Breast epithelium (tissue), 4 donors: ENCODE results near the gene GALNT5. TPM values are rescaled to one million over a fixed set of nuclear protein-coding genes. Genes with fewer than 3 reads are reported as not detected.

Experiments
- DNase-seq, 2 donors: peaks; one replicate each; pipeline ENCODE4 v3.0.0-alpha.2; 2019; ENCODE audit warnings: low spot score in 2 of 2
- H3K27ac ChIP-seq, 2 donors: fragments of 200-600 bp; sonication (generic) in 1 of 2; one replicate each; pipeline ENCODE4 v1.5.1; 2016 to 2019; ENCODE audit warnings: mild to moderate bottlenecking in 1 of 2
- H3K27me3 ChIP-seq, 2 donors: fragments of 200-600 bp; sonication (generic) in 1 of 2; one replicate each; pipeline versions ENCODE4 v1.5.1 to v1.6.0; 2017 to 2019; ENCODE audit warnings: control low read depth in 1 of 2, mild to moderate bottlenecking in 1 of 2
- H3K36me3 ChIP-seq: fragments of 200-600 bp; one replicate; pipeline ENCODE4 v1.5.1; 2019
- H3K4me1 ChIP-seq, 2 donors: fragments of 200-600 bp; sonication (generic); one replicate each; pipeline ENCODE4 v1.5.1; 2016 to 2019; ENCODE audit warnings: control low read depth in 1 of 2
- H3K4me3 ChIP-seq, 3 donors: fragments of 200-600 bp; sonication (generic); 1 replicate in 2 of 3; 2 replicates in 1 of 3; pipeline ENCODE4 v1.5.1; 2016 to 2019; ENCODE audit warnings: mild to moderate bottlenecking in 3 of 3, moderate library complexity in 2 of 3
- H3K9me3 ChIP-seq, 2 donors: fragments of 200-600 bp; sonication (generic) in 1 of 2; one replicate each; pipeline ENCODE4 v1.5.1; 2016 to 2019; ENCODE audit warnings: control low read depth in 1 of 2
- POLR2A ChIP-seq: fragments of 450-650 bp; IDR thresholded peaks from one replicate; pipeline ENCODE4 v1.6.1; 2016; ENCODE audit warnings: antibody characterized with exemption, mild to moderate bottlenecking, moderate library complexity
- POLR2AphosphoS5 ChIP-seq, 3 donors: sonication (generic); formaldehyde crosslinking; IDR thresholded peaks; one replicate each; pipeline ENCODE4 v1.6.1; 2017; ENCODE audit warnings: antibody characterized with exemption in 3 of 3
- intact Hi-C: fragments of 100-400 bp; cut with DNase I; formaldehyde crosslinking; loops from one replicate; pipeline ENCODE4 v1.15.1; 2023; ENCODE audit warnings: low total_unique reads
- total RNA-seq, 3 donors: library from RNA; depleted of rRNA; stranded (reverse); fragments of >200 nt; gene quantifications; one replicate each; pipeline ENCODE4 v1.1.0, GENCODE V29; 2016
- TF ChIP-seq, protein P1 (sequence below), 3 donors: fragments of 450-650 bp; IDR thresholded peaks; one replicate each; pipeline ENCODE4 v1.5.1; 2016 to 2017; ENCODE audit warnings: antibody characterized with exemption in 3 of 3, mild to moderate bottlenecking in 3 of 3, moderate library complexity in 3 of 3

The GALNT5 gene
- total RNA-seq, 3 donors from 2014 or later = 0.16 to 2.0 (median 1.6) TPM

DNA sequence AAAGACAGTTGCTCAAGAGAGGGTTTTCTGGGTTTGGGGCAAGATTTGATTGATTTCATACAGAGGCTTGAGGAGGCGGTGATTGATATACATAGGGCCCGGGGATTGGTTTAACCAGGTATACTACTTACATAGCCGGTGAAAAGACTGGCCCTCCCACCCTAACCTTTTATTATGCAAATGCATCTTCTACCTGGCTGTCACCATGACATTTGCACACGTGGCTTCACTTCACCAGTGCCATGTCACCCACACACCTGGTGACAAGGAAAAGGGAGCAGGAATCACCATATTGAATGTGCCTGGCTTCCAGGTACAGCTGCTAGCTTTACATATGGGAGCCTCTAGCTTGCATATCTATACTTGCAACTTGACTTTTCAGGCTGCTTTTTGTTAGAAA is 58.4 kb downstream of the GALNT5 start:
- DNase-seq = no peak
- Histone ChIP-seq H3K27me3 (no peaks in the 10 kb centered on the region), H3K4me1 (no peaks in the 10 kb centered on the region), H3K4me3 (no peak overlapping the region), H3K27ac (no peak overlapping the region), H3K9me3 (no peaks in the 10 kb centered on the region), H3K36me3 (no peaks in the 10 kb centered on the region)
- intact Hi-C loops = no loop called here
- TF ChIP-seq POLR2AphosphoS5 (IDR thresholded peaks at IDR 0.05) (no peak), POLR2A (no peak)
- TF ChIP-seq, protein P1, sequence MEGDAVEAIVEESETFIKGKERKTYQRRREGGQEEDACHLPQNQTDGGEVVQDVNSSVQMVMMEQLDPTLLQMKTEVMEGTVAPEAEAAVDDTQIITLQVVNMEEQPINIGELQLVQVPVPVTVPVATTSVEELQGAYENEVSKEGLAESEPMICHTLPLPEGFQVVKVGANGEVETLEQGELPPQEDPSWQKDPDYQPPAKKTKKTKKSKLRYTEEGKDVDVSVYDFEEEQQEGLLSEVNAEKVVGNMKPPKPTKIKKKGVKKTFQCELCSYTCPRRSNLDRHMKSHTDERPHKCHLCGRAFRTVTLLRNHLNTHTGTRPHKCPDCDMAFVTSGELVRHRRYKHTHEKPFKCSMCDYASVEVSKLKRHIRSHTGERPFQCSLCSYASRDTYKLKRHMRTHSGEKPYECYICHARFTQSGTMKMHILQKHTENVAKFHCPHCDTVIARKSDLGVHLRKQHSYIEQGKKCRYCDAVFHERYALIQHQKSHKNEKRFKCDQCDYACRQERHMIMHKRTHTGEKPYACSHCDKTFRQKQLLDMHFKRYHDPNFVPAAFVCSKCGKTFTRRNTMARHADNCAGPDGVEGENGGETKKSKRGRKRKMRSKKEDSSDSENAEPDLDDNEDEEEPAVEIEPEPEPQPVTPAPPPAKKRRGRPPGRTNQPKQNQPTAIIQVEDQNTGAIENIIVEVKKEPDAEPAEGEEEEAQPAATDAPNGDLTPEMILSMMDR (IDR thresholded peaks at IDR 0.05) = no peak

DNA sequence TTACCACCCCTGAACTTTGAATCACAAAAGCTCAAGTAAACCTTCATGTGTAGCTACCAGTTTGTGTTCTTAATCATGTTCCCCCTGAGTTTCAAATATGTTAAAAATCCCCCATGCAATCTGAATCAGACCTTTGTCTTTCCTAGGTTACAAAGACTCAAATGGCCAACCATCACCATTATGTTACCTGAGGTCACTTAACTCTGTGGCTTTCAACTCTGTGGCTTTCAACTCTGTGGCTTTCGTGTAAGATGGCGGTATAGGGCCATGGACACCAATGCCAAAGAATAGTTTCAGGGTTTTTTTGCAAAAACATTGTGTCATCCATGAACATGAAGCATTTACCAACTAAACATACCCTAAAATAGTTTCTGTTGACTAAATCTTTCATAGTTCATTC is 61.4 kb downstream of the GALNT5 start:
- no peak for DNase-seq
- Histone ChIP-seq H3K4me3 (no peak overlapping the region), H3K4me1 (no peaks in the 10 kb centered on the region), H3K36me3 (no peaks in the 10 kb centered on the region), H3K9me3 (no peaks in the 10 kb centered on the region), H3K27me3 (no peaks in the 10 kb centered on the region), H3K27ac (no peak overlapping the region)
- intact Hi-C loops = no loop called here
- TF ChIP-seq, protein P1 (IDR thresholded peaks at IDR 0.05) = no peak
- TF ChIP-seq POLR2A (no peak), POLR2AphosphoS5 (IDR thresholded peaks at IDR 0.05) (no peak)

DNA sequence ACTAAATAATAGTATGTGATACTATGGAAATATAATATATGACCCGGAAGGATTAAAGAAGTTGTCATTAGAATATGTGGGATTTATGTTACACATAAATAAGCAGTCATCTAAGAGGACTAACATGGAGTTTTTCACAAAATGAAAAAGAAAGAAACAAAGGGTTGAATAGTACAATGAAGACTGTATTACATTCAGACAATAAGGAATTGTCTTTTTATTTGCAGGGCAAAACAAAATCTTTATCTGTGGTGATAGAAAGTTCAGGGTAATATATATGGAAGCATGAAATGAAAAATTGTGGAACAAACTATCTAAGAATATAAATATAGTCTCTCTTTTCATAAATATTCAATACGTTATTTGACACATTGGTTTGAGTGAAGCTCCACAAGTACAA is 62.3 kb downstream of the GALNT5 start:
- intact Hi-C loops = no loop called here
- TF ChIP-seq, protein P1 (IDR thresholded peaks at IDR 0.05) = no peak
- TF ChIP-seq POLR2AphosphoS5 (IDR thresholded peaks at IDR 0.05) (no peak), POLR2A (no peak)
- no peak for DNase-seq
- Histone ChIP-seq H3K36me3 (no peaks in the 10 kb centered on the region), H3K9me3 (no peaks in the 10 kb centered on the region), H3K27me3 (no peaks in the 10 kb centered on the region), H3K27ac (no peak overlapping the region), H3K4me3 (no peak overlapping the region), H3K4me1 (no peaks in the 10 kb centered on the region)

DNA sequence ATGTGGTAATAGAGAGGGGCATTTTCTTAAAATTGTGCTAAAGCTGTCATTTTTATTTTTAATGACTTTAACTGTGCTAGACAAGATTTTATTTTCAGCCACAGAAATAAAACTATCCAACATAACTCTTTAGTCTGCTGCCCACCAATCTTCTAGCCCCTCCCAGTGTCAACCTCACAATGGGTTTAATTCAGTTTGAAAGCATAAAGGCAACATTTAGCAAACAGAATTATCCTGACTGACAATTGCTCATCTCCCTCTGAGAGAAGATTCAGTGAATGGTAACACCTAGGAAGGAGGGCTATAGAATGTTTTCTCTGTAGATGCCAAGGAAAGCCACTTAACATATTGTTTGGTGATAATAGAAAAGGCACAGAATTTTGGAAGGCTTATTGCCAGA is 62.9 kb downstream of the GALNT5 start:
- Histone ChIP-seq H3K4me3 (no peak overlapping the region), H3K9me3 (no peaks in the 10 kb centered on the region), H3K4me1 (no peaks in the 10 kb centered on the region), H3K36me3 (no peaks in the 10 kb centered on the region), H3K27ac (no peak overlapping the region), H3K27me3 (no peaks in the 10 kb centered on the region)
- no peak for DNase-seq
- intact Hi-C loops = no loop called here
- TF ChIP-seq POLR2AphosphoS5 (IDR thresholded peaks at IDR 0.05) = no peak
- TF ChIP-seq, protein P1 (IDR thresholded peaks at IDR 0.05) = no peak
- TF ChIP-seq POLR2A = no peak

DNA sequence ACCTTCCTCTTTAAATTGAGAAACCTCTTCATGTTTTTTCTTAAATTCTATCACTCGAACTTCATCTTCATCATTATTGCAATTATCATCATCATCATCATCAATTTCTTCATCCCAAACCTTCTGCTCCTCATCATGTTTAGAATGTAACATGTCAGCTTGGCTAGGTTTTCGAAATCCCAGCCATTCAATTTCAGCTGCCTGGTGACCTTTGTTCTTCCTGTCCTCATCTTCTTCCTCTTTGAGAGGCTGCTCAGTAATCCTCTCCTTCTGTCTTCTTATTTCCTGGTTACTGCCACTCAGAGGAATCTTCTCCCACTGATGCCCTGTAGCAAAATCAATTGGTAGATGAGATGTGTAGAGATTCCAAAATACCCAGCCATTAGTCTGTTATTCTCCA is 64.0 kb downstream of the GALNT5 start:
- TF ChIP-seq, protein P1 (IDR thresholded peaks at IDR 0.05) = no peak
- TF ChIP-seq POLR2A (no peak), POLR2AphosphoS5 (IDR thresholded peaks at IDR 0.05) (no peak)
- DNase-seq = no peak
- no peak overlapping the region for H3K27ac ChIP-seq
- H3K4me1 ChIP-seq = no peaks in the 10 kb centered on the region
- H3K9me3 ChIP-seq = no peaks in the 10 kb centered on the region
- H3K27me3 ChIP-seq = no peaks in the 10 kb centered on the region
- no peak overlapping the region for H3K4me3 ChIP-seq
- H3K36me3 ChIP-seq = no peaks in the 10 kb centered on the region
- intact Hi-C loops = no loop called here
